Germinal center (tissue), 1 donor: ENCODE results near the gene TMEM250.

Source experiments
- DNase-seq: peaks from one replicate; pipeline ENCODE4 v3.0.0; 2012; ENCODE audit warnings: mixed read lengths, low spot score

TMEM250 gene

GRCh38 chr9:136082496-136083361 lies 35.9 kb downstream of the TMEM250 start:
- DNase-seq, result no peak

- no peak for DNase-seq
These were observed 36.7 kb downstream of the TMEM250 start for GRCh38 chr9:136081826-136082495.

- no peak for DNase-seq
These were observed 37.4 kb downstream of the TMEM250 start for GRCh38 chr9:136081113-136081825.

DNA sequence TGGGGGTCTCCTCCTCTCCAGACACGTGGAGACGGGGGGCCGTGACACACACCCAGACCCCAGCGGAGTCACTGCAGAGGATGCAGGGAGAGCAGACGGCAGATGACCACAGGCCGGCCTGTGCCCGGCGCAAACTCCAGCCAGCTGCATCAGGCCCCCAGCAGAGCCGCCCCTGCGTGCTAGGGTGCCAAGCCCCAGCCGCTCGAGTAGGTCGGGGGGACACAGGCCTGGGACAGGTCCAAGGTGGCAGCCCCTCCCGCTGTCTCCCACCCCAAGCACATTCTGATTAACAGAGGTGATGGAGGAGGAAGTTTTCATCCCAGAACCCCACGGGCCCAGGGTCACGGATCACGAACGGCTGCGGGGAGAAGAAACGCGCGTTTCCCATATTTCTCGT lies 38.0 kb downstream of the TMEM250 start:
- DNase-seq, result no peak

DNA sequence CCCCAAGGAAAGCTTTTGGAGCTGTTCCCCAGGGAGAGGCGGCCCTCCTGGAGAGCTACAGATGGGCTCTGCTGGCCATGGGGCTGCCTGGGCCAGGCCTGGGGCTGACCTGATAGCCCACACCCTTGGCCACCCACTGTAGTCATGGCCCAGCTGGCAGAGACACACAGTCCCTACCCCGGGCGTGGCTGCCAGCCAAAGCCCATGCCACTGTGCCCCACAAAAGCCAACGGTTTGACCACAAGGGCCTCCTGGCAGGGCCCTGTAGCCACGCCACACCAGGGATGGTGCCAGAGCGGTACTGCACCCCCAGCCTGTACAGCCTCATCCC lies 38.8 kb downstream of the TMEM250 start:
- no peak for DNase-seq

GRCh38 chr9:136079211-136079915 lies 39.3 kb downstream of the TMEM250 start:
- no peak for DNase-seq

GRCh38 chr9:136078498-136079011 lies 40.1 kb downstream of the TMEM250 start:
- DNase-seq, result no peak

- DNase-seq, result no peak
These were observed 40.7 kb downstream of the TMEM250 start for GRCh38 chr9:136078024-136078423.

DNA sequence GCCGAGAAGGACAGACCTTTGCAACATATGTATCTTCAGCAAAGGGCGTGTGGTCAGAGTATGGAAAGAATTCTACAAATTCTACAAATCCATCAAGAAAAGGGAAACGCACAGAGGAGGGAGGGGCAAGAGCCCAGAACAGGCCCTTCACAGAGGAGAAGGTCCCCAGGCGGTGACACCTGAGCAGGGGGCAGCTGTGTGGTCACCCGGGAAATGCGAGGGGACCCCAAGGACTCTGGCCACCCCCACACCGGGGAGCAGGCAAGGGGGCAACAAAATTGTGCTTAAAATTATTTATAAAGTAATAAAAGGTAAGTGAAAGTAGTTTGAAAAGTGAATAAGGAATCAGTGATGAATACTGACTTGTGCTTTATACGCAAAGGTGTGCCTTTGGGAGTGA lies 41.2 kb downstream of the TMEM250 start:
- DNase-seq, result no peak

DNA sequence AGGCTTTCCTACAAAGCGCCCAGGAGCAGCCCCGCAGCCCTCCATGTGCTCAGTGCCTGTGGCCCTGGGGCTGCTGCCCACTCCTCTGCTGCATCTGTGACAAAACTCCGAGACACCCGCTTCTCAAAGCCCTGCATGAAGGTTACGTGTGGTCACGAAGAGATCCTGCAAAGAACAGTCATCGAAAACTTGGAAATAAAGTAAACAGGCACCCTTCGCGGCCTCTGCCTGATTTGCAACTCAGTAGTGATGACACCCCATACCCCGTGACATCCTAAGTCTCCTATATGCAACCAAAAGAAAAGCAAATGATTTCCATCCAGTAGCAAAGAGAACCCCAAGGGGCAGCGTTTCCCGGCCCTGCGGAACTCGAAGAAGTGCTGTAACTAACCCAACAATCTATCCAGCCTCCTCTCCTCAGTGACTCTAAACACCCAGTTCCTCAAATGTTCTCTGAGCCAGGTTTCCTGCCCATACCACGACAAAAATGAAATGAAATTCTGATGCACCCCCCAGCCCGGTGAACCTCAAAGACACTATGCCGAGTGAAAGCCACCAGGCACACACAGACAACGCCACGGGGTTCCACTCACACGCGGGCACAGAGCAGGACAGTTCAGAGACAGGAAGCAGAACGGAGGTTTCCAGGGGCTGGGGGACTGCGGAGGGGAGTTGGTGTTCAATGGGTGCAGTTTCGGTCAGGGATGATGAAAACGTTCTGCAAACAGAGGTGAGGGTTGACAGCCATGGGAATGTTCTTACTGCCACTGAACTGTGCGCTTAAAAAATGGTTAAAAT lies 42.6 kb downstream of the TMEM250 start:
- DNase-seq, result no peak

GRCh38 chr9:136075134-136075841 lies 43.4 kb downstream of the TMEM250 start:
- no peak for DNase-seq

- no peak for DNase-seq
These were observed 44.0 kb downstream of the TMEM250 start for GRCh38 chr9:136074706-136075105.
